Left renal cortex interstitium (tissue), 4 donors: Measurements from ENCODE around the gene PYURF. TPM values are rescaled to one million over a fixed set of nuclear protein-coding genes. Genes with fewer than 3 reads are reported as not detected.
A peak's percentile ranks its signal among the peaks of the same experiment; 100 is the strongest.

ENCODE experiments used
- DNase-seq, 4 donors: peaks; one replicate each; pipeline ENCODE4 v3.0.0-alpha.2; 2013; ENCODE audit warnings: low read depth in 4 of 4, low spot score in 2 of 4, missing footprints in 1 of 4
- polyA plus RNA-seq, 4 donors: library from polyadenylated mRNA; unstranded; fragments of 120-200 nt; gene quantifications; one replicate each; pipeline ENCODE4 v1.2.1, GENCODE V29; 2013; ENCODE audit not compliant: insufficient read length in 4 of 4

PYURF gene
- polyA plus RNA-seq, 4 donors, result 102 to 132 (median 119) TPM

DNA sequence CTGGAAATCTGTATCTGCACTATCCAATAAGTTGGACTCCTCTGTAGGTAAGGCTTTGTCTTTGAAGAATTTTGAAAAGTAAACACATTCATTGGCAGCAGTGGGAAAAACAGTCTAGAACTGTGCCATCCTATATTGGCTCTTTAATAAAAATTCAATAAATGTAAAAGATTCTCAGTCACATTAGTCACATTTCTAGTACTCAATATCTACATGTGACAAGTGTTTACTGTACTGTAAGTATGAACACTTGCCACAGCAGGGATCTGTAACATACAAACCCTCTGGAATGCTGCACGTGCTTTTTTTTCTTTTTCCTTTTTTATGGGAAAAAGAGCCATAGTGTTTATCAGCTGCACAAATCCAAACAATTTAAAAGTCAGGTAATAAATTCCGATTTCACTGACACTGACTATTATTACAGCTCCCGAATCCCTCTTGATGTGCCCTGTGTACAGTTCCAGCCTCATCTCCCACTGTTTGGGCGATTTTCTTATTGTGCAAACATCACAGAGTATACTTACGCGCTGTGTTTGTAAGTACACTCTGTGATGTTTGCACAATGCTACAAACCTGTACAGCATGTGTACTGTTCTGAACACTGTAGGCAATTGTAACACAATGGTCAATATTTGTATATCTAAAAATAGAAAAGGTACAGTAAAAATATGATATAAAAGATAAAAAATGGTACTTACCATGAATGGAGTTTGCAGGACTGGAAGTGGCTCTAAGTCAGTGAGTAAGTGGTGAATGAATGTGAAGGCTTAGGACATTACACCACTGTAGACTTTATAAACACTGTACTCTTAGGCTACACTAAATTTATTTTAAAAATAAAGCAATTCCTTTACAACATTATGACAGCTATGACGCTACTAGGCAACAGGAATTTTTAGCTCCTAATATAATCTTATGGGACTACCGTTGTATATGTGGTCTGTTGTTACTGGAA is 8.7 kb downstream of the PYURF start:
- DNase-seq, result no peak

DNA sequence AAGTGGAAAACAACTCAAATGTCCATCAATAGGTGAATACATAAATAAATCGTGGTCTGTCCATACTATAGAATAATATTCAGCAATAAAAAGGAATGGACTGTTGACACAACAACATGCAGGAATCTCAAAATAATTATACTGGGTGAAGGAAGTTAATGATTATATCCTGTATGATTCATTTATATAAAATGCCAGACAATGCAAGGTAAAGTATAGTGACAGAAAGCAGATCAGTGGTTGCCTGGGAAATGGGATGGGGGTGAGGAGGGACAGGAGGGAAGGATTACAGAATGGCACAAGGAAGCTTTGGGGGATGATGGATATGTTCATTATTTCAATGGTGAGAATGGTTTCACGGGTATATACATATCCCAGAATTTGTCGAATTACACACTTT is 12.3 kb downstream of the PYURF start:
- DNase-seq, result no peak

- no peak for DNase-seq
Observed at GRCh38 chr4:88503344-88503743, 20.2 kb downstream of the PYURF start.

DNA sequence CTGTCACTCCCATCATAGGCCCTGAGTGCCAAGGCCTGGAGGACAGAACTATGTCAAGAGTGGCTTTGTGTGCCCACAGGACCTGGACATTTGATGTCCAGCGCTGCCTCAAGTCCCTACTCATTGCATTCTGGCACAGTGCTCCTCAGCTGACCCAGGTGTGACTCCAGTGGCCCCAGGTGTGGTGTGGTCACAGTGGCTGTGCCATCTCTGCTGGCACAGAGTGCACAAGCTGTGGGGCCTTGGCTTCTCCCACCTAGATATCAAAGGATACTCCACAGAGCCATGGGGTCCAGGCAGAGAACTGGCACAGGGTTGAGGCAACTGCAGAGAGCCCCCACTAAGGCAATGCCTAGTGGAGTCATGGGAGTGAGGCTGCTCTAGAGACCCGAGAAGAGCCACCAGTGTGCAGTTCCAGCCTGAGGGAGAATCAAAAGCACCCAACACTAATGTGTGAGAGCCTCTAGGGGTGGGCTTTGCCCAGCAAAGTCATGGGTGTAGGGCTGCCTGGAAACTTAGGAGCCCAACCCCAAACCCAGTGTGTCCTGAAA is 25.6 kb downstream of the PYURF start:
- no peak for DNase-seq

GRCh38 chr4:88489100-88489761 is 34.3 kb downstream of the PYURF start:
- no peak for DNase-seq

- DNase-seq, result peak in 1 of 4 donors; percentile 20
Observed at GRCh38 chr4:88481537-88481936, 42.0 kb downstream of the PYURF start.

DNA sequence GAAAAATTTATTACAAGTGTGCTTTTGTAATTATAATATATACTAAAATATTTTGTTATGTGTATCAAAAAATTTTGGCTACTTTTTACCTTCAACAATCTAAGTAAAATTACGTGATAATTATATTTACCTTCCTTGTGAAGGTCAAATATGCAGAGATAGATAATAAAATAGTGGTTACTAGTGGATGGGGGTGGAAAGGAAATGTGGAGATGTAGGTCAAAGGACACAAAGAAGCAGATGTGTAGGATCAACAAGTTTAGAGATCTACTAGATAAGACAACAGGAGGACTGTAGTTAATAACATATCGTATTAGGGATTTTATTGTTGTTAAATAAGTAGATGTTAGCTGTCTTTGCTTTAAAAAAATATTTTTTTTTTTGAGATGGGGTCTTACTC is 45.3 kb downstream of the PYURF start:
- no peak for DNase-seq

- no peak for DNase-seq
Observed at GRCh38 chr4:88477229-88477860, 46.2 kb downstream of the PYURF start.

Other genes with a start within 250 kb of the PYURF start
- 10 to 100 TPM; 12.3 to 24.7 (median 18.2) TPM for gene PPM1K, start 239.2 kb downstream of the PYURF start, polyA plus RNA-seq
- 1 to 10 TPM; 6.2 to 9.6 (median 9.6) TPM for gene HERC6, start 144.9 kb downstream of the PYURF start, polyA plus RNA-seq
- gene HERC5, start 66.7 kb downstream of the PYURF start, polyA plus RNA-seq, result 1 to 10 TPM; 4.0 to 7.8 (median 5.0) TPM
- gene HERC3, start 68.7 kb upstream of the PYURF start, polyA plus RNA-seq, result 10 to 100 TPM; 12.5 to 16.3 (median 15.8) TPM
- 10 to 100 TPM; 11.1 to 17.4 (median 15.3) TPM for gene NAP1L5, start 174.1 kb upstream of the PYURF start, polyA plus RNA-seq